ENCODE data around the gene OR5A1.

The OR5A1 gene

GRCh38 chr11:59480359-59480758, 44.1 kb downstream of the OR5A1 start:
- DNase-seq = no peak

Measured in T-helper 9 cell (primary cell).